B cell (primary cell): ENCODE results near the gene CALML4. TPM values are rescaled to one million over a fixed set of nuclear protein-coding genes. Genes with fewer than 3 reads are reported as not detected.

ENCODE experiments used
- ATAC-seq: fragments of 200-7000 bp; cut with Tn5 transposase; one replicate; pipeline ENCODE4 v1.10.0; 2021; ENCODE audit warnings: low read depth, mild to moderate bottlenecking, moderate number of reproducible peaks, moderate library complexity
- CTCF ChIA-PET: fragments of 350-600 bp; sonication (Branson Sonifier 250); formaldehyde crosslinking; loops from one replicate; lab custom pipeline; 2021; ENCODE audit warnings: antibody characterized with exemption, inconsistent platforms; lab: Charles Lee
- POLR2A ChIA-PET: fragments of 350-600 bp; sonication (Branson Sonifier 250); formaldehyde crosslinking; loops from one replicate; lab custom pipeline; 2021; ENCODE audit warnings: antibody characterized with exemption; lab: Charles Lee
- DNase-seq: peaks from one replicate; pipeline ENCODE4 v3.0.0; 2013
- H2AFZ ChIP-seq: 2 replicates; pipeline ENCODE4 v1.6.1; 2012; ENCODE audit warnings: mild to moderate bottlenecking, low read depth, low read length; ENCODE audit not compliant: insufficient read depth, poor library complexity, severe bottlenecking
- H3K27ac ChIP-seq, 2 donors: 1 replicate in 1 of 2; 2 replicates in 1 of 2; pipeline ENCODE4 v1.5.1; 2012 to 2013; ENCODE audit warnings: low read length in 2 of 2, mild to moderate bottlenecking in 2 of 2, moderate library complexity in 1 of 2
- H3K27me3 ChIP-seq, 4 experiments: fragments of 200-600 bp in 1 of 4; sonication (generic) in 1 of 4; replicated peaks in 1 of 4; 1 replicate in 2 of 4; 2 replicates in 2 of 4; pipeline versions ENCODE4 v1.6.1 to v1.7.0; 2013 to 2016; ENCODE audit warnings: low read length in 3 of 4, mild to moderate bottlenecking in 2 of 4, mixed read lengths in 1 of 4, moderate library complexity in 1 of 4; ENCODE audit not compliant: insufficient read depth in 4 of 4, control insufficient read depth in 3 of 4; ENCODE audit errors: control extremely low read depth in 1 of 4
- H3K36me3 ChIP-seq, 2 experiments: replicated peaks in 1 of 2; 1 replicate in 1 of 2; 2 replicates in 1 of 2; pipeline versions ENCODE4 v1.6.1 to v1.7.1; 2013; ENCODE audit warnings: low read length in 1 of 2; ENCODE audit not compliant: insufficient read depth in 2 of 2, control insufficient read depth in 1 of 2; ENCODE audit errors: control extremely low read depth in 1 of 2, extremely low read depth in 1 of 2
- H3K4me1 ChIP-seq, 2 donors: fragments of 200-600 bp in 1 of 2; sonication (generic) in 1 of 2; 1 replicate in 1 of 2; 2 replicates in 1 of 2; pipeline versions ENCODE4 v1.5.1 to v1.6.1; 2013 to 2017; ENCODE audit warnings: low read length in 2 of 2; ENCODE audit not compliant: control insufficient read depth in 2 of 2, insufficient read depth in 2 of 2
- H3K4me2 ChIP-seq: replicated peaks from 2 replicates; pipeline ENCODE3; 2012; ENCODE audit warnings: mild to moderate bottlenecking, low read depth, low read length; ENCODE audit not compliant: poor library complexity, severe bottlenecking
- H3K4me3 ChIP-seq, 5 experiments: fragments of 200-600 bp in 1 of 5; sonication (generic) in 1 of 5; 1 replicate in 3 of 5; 2 replicates in 2 of 5; pipeline versions ENCODE4 v1.5.1 to v1.7.0; 2011 to 2016; ENCODE audit warnings: low read length in 4 of 5, mild to moderate bottlenecking in 4 of 5, low read depth in 2 of 5, control low read depth in 1 of 5, moderate library complexity in 1 of 5; ENCODE audit not compliant: insufficient read depth in 1 of 5; ENCODE audit errors: control extremely low read depth in 1 of 5, extremely low read depth in 1 of 5
- H3K79me2 ChIP-seq: fragments of 200-600 bp; sonication (generic); one replicate; pipeline ENCODE4 v1.6.0; 2016; ENCODE audit warnings: low read length; ENCODE audit not compliant: control insufficient read depth, insufficient read depth
- H3K9ac ChIP-seq: fragments of 200-600 bp; sonication (generic); 2 replicates; pipeline ENCODE4 v1.6.1; 2017; ENCODE audit warnings: mild to moderate bottlenecking, low read length, moderate library complexity
- H3K9me3 ChIP-seq, 3 donors: one replicate each; pipeline versions ENCODE4 v1.6.1 to v1.7.1; 2013; ENCODE audit warnings: low read length in 2 of 3; ENCODE audit not compliant: control insufficient read depth in 2 of 3, insufficient read depth in 1 of 3; ENCODE audit errors: control extremely low read depth in 1 of 3
- H4K20me1 ChIP-seq: 2 replicates; pipeline ENCODE4 v1.6.0; 2012; ENCODE audit warnings: mild to moderate bottlenecking, low read length; ENCODE audit not compliant: insufficient read depth, control insufficient read depth, poor library complexity, severe bottlenecking
- H3K27ac Mint-ChIP-seq: one replicate; pipeline ENCODE4 v1.8.0; 2021; ENCODE audit warnings: mixed read lengths
- H3K27me3 Mint-ChIP-seq: one replicate; pipeline ENCODE4 v1.8.0; 2021; ENCODE audit warnings: mixed read lengths
- H3K4me1 Mint-ChIP-seq: one replicate; pipeline ENCODE4 v1.8.0; 2021; ENCODE audit warnings: mixed read lengths
- H3K4me3 Mint-ChIP-seq: one replicate; pipeline ENCODE4 v1.8.0; 2021; ENCODE audit warnings: mixed read lengths
- H3K9me3 Mint-ChIP-seq: one replicate; pipeline ENCODE4 v1.8.0; 2022; ENCODE audit warnings: mixed read lengths; ENCODE audit not compliant: insufficient read depth
- EZH2 ChIP-seq: IDR thresholded peaks from 2 replicates; pipeline ENCODE4 v1.6.1; 2012; ENCODE audit warnings: borderline replicate concordance, low read depth, mild to moderate bottlenecking, moderate library complexity, low read length; ENCODE audit not compliant: insufficient read depth, poor library complexity, severe bottlenecking
- WGBS: methylation state at CpG from one replicate; pipeline ENCODE4 v1.1.5; 2013; ENCODE audit warnings: missing lambda C conversion rate; ENCODE audit not compliant: insufficient coverage; 5-methylcytosine and 5-hydroxymethylcytosine counted together
- intact Hi-C: fragments of 100-400 bp; cut with micrococcal nuclease; formaldehyde crosslinking; loops from one replicate; pipeline ENCODE4 v1.10.0; 2022
- polyA plus RNA-seq: library from polyadenylated mRNA; depleted of rRNA; stranded (reverse); fragments of >200 nt; gene quantifications from 2 replicates; pipeline ENCODE4 v1.2.3, GENCODE V29; 2012
- total RNA-seq, 2 donors: library from RNA; stranded (reverse); fragments of 120-200 nt in 1 of 2; gene quantifications; 1 replicate in 1 of 2; 2 replicates in 1 of 2; pipeline versions ENCODE4 v1.2.3 to v1.2.4, GENCODE V29; 2013 to 2022
- TF ChIP-seq, protein P1 (sequence below): fragments of 200-600 bp; IDR thresholded peaks from one replicate; pipeline ENCODE4 v1.8.0; 2022; ENCODE audit warnings: antibody characterized with exemption, mild to moderate bottlenecking

The CALML4 gene
- total and polyA plus RNA-seq, 2 donors (not counting 1 experiment from before 2014, with no cell fraction given) = 2.4 to 4.2 TPM

DNA sequence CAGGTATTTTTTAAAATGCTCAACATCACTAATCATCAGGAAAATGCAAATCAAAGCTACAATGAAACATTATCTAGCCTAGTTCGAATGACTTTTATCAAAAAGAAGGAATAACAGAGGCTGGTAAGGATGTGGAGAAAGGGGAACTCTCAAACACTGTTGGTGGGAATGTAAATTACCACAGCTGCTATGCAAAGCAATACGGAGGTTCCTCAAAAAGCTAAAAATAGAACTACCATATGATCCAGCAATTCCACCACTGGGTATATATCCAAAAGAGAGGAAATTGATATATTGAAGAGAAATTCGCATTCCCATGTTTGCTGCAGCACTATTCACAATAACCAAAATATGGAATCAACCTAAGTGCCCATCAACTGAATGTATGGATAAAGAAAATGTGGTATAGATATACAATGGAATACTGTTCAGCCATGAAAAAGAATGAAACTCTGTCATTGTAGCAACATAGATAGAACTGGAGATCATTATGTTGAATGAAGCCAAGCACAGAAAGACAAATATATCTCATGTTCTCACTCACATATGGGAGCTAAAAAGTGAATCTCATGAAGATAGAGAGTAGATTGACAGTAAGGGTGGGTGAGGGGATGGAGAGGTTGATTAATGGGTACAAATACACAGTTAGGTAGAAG is 44.1 kb upstream of the CALML4 start:
- H3K79me2 ChIP-seq = no peaks in the 10 kb centered on the region
- no peak overlapping the region for H3K4me3 Mint-ChIP-seq
- no peak overlapping the region for H3K4me3 ChIP-seq
- no peak overlapping the region for H2AFZ ChIP-seq
- no peaks in the 10 kb centered on the region for H4K20me1 ChIP-seq
- no peak overlapping the region for H3K4me2 ChIP-seq
- H3K4me1 ChIP-seq = no peaks in the 10 kb centered on the region
- no CpG with 5 or more reads among the region's 3 CpGs for WGBS
- intact Hi-C loops = no loop called here
- no peak overlapping the region for H3K27ac ChIP-seq
- H3K27ac Mint-ChIP-seq = no peak overlapping the region
- no peak for ATAC-seq
- no peaks in the 10 kb centered on the region for H3K36me3 ChIP-seq
- TF ChIP-seq, protein P1, sequence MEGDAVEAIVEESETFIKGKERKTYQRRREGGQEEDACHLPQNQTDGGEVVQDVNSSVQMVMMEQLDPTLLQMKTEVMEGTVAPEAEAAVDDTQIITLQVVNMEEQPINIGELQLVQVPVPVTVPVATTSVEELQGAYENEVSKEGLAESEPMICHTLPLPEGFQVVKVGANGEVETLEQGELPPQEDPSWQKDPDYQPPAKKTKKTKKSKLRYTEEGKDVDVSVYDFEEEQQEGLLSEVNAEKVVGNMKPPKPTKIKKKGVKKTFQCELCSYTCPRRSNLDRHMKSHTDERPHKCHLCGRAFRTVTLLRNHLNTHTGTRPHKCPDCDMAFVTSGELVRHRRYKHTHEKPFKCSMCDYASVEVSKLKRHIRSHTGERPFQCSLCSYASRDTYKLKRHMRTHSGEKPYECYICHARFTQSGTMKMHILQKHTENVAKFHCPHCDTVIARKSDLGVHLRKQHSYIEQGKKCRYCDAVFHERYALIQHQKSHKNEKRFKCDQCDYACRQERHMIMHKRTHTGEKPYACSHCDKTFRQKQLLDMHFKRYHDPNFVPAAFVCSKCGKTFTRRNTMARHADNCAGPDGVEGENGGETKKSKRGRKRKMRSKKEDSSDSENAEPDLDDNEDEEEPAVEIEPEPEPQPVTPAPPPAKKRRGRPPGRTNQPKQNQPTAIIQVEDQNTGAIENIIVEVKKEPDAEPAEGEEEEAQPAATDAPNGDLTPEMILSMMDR = no peak
- peaks cover 4% of the 10 kb centered on the region for H3K9me3 Mint-ChIP-seq
- H3K9ac ChIP-seq = no peak overlapping the region
- H3K9me3 ChIP-seq = peaks cover 0 to 9% (median 7%) of the 10 kb centered on the region in 3 donors
- peaks cover 0 to 4% (median 0%) of the 10 kb centered on the region in 4 experiments for H3K27me3 ChIP-seq
- POLR2A ChIA-PET = no interaction called here
- CTCF ChIA-PET = interaction anchor here (0.6 to 0.7 kb wide), 2 partner anchors 11 to 40 kb away, joined by 3 to 6 read pairs; no protein-coding TSS in a partner anchor
- H3K27me3 Mint-ChIP-seq = peaks cover 8% of the 10 kb centered on the region
- no peak for DNase-seq
- no peaks in the 10 kb centered on the region for H3K4me1 Mint-ChIP-seq

DNA sequence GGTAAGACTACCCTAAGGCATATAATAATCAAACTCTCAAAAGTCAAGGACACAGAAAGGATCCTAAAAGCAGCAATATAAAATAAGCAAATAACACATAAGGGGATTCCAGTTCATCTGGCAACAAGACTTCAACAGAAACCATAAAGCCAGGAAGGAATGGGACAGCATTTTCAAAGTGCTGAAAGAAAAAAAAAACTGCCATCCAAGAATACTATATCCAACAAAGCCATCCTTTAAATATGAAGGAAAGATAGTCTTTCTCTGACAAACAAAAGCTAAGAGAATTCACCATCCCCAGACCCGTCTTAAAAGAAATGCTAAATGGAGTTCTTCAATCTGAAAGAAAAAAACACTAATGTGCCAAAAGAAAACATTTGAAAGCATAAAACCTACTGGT is 39.1 kb upstream of the CALML4 start:
- ATAC-seq = no peak
- Histone ChIP-seq H3K4me1 (no peaks in the 10 kb centered on the region), H2AFZ (no peak overlapping the region), H3K27ac (no peak overlapping the region), H3K36me3 (no peaks in the 10 kb centered on the region), H3K9ac (no peak overlapping the region), H3K4me3 (no peak overlapping the region), H3K4me2 (no peak overlapping the region), H3K79me2 (no peaks in the 10 kb centered on the region), H4K20me1 (no peaks in the 10 kb centered on the region), H3K27me3 (no peaks in the 10 kb centered on the region), H3K9me3 (peaks cover 0 to 23% (median 19%) of the 10 kb centered on the region in 3 donors)
- Mint-ChIP-seq H3K27ac (no peak overlapping the region), H3K27me3 (peaks cover 5% of the 10 kb centered on the region), H3K4me1 (no peaks in the 10 kb centered on the region), H3K9me3 (peaks cover 7% of the 10 kb centered on the region), H3K4me3 (no peak overlapping the region)
- TF ChIP-seq, protein P1 = no peak
- no peak for TF ChIP-seq EZH2
- DNase-seq = no peak
- ChIA-PET POLR2A (no interaction called here), CTCF (interaction anchor here (0.6 to 2.3 kb wide), 3 partner anchors 9 to 1066 kb away, joined by 3 to 8 read pairs (median 3); no protein-coding TSS in a partner anchor)
- intact Hi-C loops = no loop called here
- no CpG with 5 or more reads among the region's 1 CpG for WGBS
